SK-N-SH (cell line): ENCODE results near the gene TTYH3. TPM values are rescaled to one million over a fixed set of nuclear protein-coding genes. Genes with fewer than 3 reads are reported as not detected.

Source experiments
- CTCF ChIA-PET: fragments of 300-600, 350-600 bp; formaldehyde crosslinking; extraction: SDS; loops from one replicate; lab custom pipeline; 2021; lab: Yijun Ruan, JAX
- POLR2A ChIA-PET: fragments of 350-600 bp; sonication (Branson Sonifier 250); formaldehyde crosslinking; extraction: SDS; loops from one replicate; lab custom pipeline; 2020; ENCODE audit warnings: antibody characterized with exemption, inconsistent platforms; lab: Yijun Ruan, JAX
- DNase-seq: peaks from one replicate; pipeline ENCODE4 v3.0.0; 2012
- H2AFZ ChIP-seq: fragments of 200-600 bp; sonication (generic); 2 replicates; pipeline ENCODE4 v1.8.1; 2016; ENCODE audit warnings: antibody characterized with exemption, mild to moderate bottlenecking, low read depth
- H3F3A ChIP-seq: fragments of 200-600 bp; sonication (generic); replicated peaks from 2 replicates; pipeline ENCODE3; 2016; ENCODE audit warnings: antibody characterized with exemption, mild to moderate bottlenecking; ENCODE audit not compliant: insufficient read depth
- H3K27ac ChIP-seq, 2 experiments: fragments of 200-500 bp in 1 of 2; fragments of 200-600 bp in 1 of 2; sonication (Bioruptor generic) in 1 of 2; sonication (generic), shearing (Covaris generic) in 1 of 2; 2 replicates each; pipeline versions ENCODE4 v1.5.1 to v1.6.1; 2014 to 2016; ENCODE audit warnings: low read depth in 2 of 2, inconsistent platforms in 1 of 2, low read length in 1 of 2, mild to moderate bottlenecking in 1 of 2, mixed read lengths in 1 of 2
- H3K27me3 ChIP-seq: fragments of 200-600 bp; sonication (generic), shearing (Covaris generic); 2 replicates; pipeline ENCODE4 v1.6.1; 2016; ENCODE audit warnings: mixed run types; ENCODE audit not compliant: insufficient read depth
- H3K36me3 ChIP-seq, 2 experiments: fragments of 200-500 bp in 1 of 2; fragments of 200-600 bp in 1 of 2; sonication (Bioruptor generic) in 1 of 2; sonication (generic) in 1 of 2; replicated peaks in 1 of 2; 2 replicates each; pipeline versions ENCODE3 to v1.5.1; 2014 to 2016; ENCODE audit warnings: low read length in 1 of 2, mild to moderate bottlenecking in 1 of 2; ENCODE audit not compliant: insufficient read depth in 2 of 2, control insufficient read depth in 1 of 2
- H3K4me1 ChIP-seq, 2 experiments: fragments of 200-500 bp in 1 of 2; fragments of 200-600 bp in 1 of 2; sonication (Bioruptor generic) in 1 of 2; sonication (generic), shearing (Covaris generic) in 1 of 2; 2 replicates each; pipeline versions ENCODE4 v1.5.1 to v1.6.1; 2014 to 2016; ENCODE audit warnings: low read depth in 1 of 2, low read length in 1 of 2, mixed run types in 1 of 2; ENCODE audit not compliant: insufficient read depth in 2 of 2, control insufficient read depth in 1 of 2
- H3K4me2 ChIP-seq: fragments of 200-600 bp; sonication (generic), shearing (Covaris generic); 2 replicates; pipeline ENCODE4 v1.6.1; 2017; ENCODE audit warnings: mixed run types
- H3K4me3 ChIP-seq, 2 experiments: fragments of 200-500 bp in 1 of 2; fragments of 200-600 bp in 1 of 2; sonication (Bioruptor generic) in 1 of 2; sonication (generic), shearing (Covaris generic) in 1 of 2; 2 replicates each; pipeline versions ENCODE4 v1.5.1 to v1.8.1; 2014 to 2016; ENCODE audit warnings: low read depth in 2 of 2, inconsistent platforms in 1 of 2, low read length in 1 of 2, mild to moderate bottlenecking in 1 of 2, mixed read lengths in 1 of 2, moderate library complexity in 1 of 2
- H3K79me2 ChIP-seq: fragments of 200-600 bp; sonication (generic); 2 replicates; pipeline ENCODE4 v1.8.1; 2017; ENCODE audit warnings: mild to moderate bottlenecking; ENCODE audit not compliant: insufficient read depth
- H3K9ac ChIP-seq: fragments of 200-600 bp; sonication (generic); 2 replicates; pipeline ENCODE4 v1.6.1; 2017; ENCODE audit warnings: mixed run types
- H3K9me2 ChIP-seq: fragments of 200-600 bp; sonication (generic); 2 replicates; pipeline ENCODE4 v1.6.1; 2017; ENCODE audit warnings: mixed run types
- H3K9me3 ChIP-seq: fragments of 200-600 bp; sonication (generic); 2 replicates; pipeline ENCODE4 v1.6.1; 2017; ENCODE audit warnings: mixed run types, mild to moderate bottlenecking, moderate library complexity
- H4K20me1 ChIP-seq: fragments of 200-600 bp; sonication (generic); 2 replicates; pipeline ENCODE4 v1.6.1; 2017; ENCODE audit warnings: mild to moderate bottlenecking, mixed run types; ENCODE audit not compliant: insufficient read depth
- ELF1 ChIP-seq: IDR thresholded peaks from 2 replicates; pipeline ENCODE4 v1.4.0; 2012
- EP300 ChIP-seq, 2 experiments: IDR thresholded peaks; 2 replicates each; pipeline versions ENCODE4 v1.4.0 to v1.6.1; 2012; ENCODE audit warnings: borderline replicate concordance in 1 of 2, low read depth in 1 of 2, low read length in 1 of 2
- FOSL2 ChIP-seq: IDR thresholded peaks from 2 replicates; pipeline ENCODE4 v1.4.0; 2012; ENCODE audit warnings: low read depth, mild to moderate bottlenecking, moderate library complexity, borderline replicate concordance
- FOXJ3 ChIP-seq: sonication (generic); formaldehyde crosslinking; IDR thresholded peaks from 2 replicates; pipeline ENCODE4 v1.5.1; 2020; ENCODE audit warnings: mild to moderate bottlenecking, missing genetic modification reagents
- FOXM1 ChIP-seq: IDR thresholded peaks from 2 replicates; pipeline ENCODE4 v1.4.0; 2012; ENCODE audit warnings: low read depth, mild to moderate bottlenecking
- GATA2 ChIP-seq: sonication (generic); formaldehyde crosslinking; IDR thresholded peaks from 2 replicates; pipeline ENCODE4 v1.5.0; 2020; ENCODE audit warnings: mild to moderate bottlenecking, missing genetic modification reagents
- JUND ChIP-seq: IDR thresholded peaks from 2 replicates; pipeline ENCODE4 v1.4.0; 2012
- MEF2A ChIP-seq: IDR thresholded peaks from 2 replicates; pipeline ENCODE4 v1.4.0; 2012; ENCODE audit warnings: low read depth, borderline replicate concordance
- POLR2AphosphoS5 ChIP-seq: IDR thresholded peaks from 2 replicates; pipeline ENCODE4 v1.6.1; 2012; ENCODE audit warnings: low read depth, low read length
- RAD21 ChIP-seq: IDR thresholded peaks from 2 replicates; pipeline ENCODE4 v1.6.1; 2012; ENCODE audit warnings: mild to moderate bottlenecking, low read length
- RXRA ChIP-seq: IDR thresholded peaks from 2 replicates; pipeline ENCODE4 v1.4.0; 2012; ENCODE audit warnings: low read depth, mild to moderate bottlenecking, borderline replicate concordance
- SMC3 ChIP-seq: IDR thresholded peaks from 2 replicates; pipeline ENCODE4 v1.6.1; 2012; ENCODE audit warnings: low read depth, low read length, improper control_type of control experiment
- TAF1 ChIP-seq: IDR thresholded peaks from 2 replicates; pipeline ENCODE4 v1.6.1; 2012; ENCODE audit warnings: low read depth, mild to moderate bottlenecking, low read length, moderate library complexity, borderline replicate concordance
- TEAD4 ChIP-seq: IDR thresholded peaks from 2 replicates; pipeline ENCODE4 v1.4.0; 2012; ENCODE audit warnings: mild to moderate bottlenecking, borderline replicate concordance; ENCODE audit not compliant: insufficient read depth
- WGBS: methylation state at CpG from one replicate; pipeline ENCODE4 v1.1.6; 2017; ENCODE audit warnings: low lambda C conversion rate; 5-methylcytosine and 5-hydroxymethylcytosine counted together
- polyA plus RNA-seq, 3 experiments: library from polyadenylated mRNA; depleted of rRNA; stranded (reverse); fragments of >200 nt; gene quantifications; 2 replicates each; pipeline ENCODE4 v1.2.3, GENCODE V29; 2012
- TF ChIP-seq, protein P1 (sequence below): IDR thresholded peaks from 2 replicates; pipeline ENCODE4 v1.4.0; 2012; ENCODE audit warnings: low read depth
- TF ChIP-seq, protein P2 (sequence below): IDR thresholded peaks from 2 replicates; pipeline ENCODE4 v1.4.0; 2012; ENCODE audit warnings: low read depth, borderline replicate concordance
- TF ChIP-seq, protein P3 (sequence below): fragments of 150-350 bp; IDR thresholded peaks from 2 replicates; pipeline ENCODE4 v1.6.1; 2017; ENCODE audit warnings: antibody characterized with exemption, low read length, low read depth, borderline replicate concordance
- TF ChIP-seq, protein P4 (sequence below): fragments of 200-600 bp; sonication (generic); IDR thresholded peaks from 2 replicates; pipeline ENCODE4 v1.6.1; 2017; ENCODE audit warnings: antibody characterized with exemption, mild to moderate bottlenecking, moderate library complexity

The TTYH3 gene
- polyA plus RNA-seq, 1 of the 3 experiments (the other 2 are of a cell fraction): 105 TPM

DNA sequence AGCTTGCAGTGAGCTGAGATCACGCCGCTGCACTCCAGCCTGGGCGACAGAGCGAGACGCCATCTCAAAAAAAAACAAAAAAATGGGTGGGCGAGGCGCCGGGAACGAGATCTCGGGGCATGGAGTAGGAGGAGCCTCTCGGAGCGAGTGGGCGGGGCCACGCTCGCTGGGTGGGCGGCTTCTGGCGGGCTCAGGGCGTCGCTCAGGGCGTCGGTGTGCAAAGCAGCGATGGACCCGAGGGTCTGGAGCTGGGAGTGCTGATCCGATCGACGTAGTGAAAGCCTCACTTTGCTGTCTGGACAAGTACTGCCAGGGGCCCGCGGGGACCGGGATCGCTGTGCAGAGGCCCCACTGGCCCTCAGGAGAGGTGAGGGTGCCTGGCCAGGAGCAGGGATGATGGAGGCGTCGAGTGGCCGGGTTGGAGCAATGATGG lies 33.6 kb downstream of the TTYH3 start:
- ChIA-PET CTCF (interaction anchor here (0.7 to 11.5 kb wide), 13 partner anchors 9 to 214 kb away, joined by 3 to 204 read pairs (median 3); partner anchors contain the start of gene AMZ1), POLR2A (no interaction called here)
- Histone ChIP-seq H3K27ac (no peak overlapping the region), H4K20me1 (peaks cover 21% of the 10 kb centered on the region; the same call in 1 of the 2 replicates), H3K27me3 (no peaks in the 10 kb centered on the region), H3F3A (peaks cover 3% of the 10 kb centered on the region), H3K9me3 (no peaks in the 10 kb centered on the region), H3K36me3 (peaks cover 6 to 34% of the 10 kb centered on the region in 2 experiments), H3K9ac (no peak overlapping the region), H3K4me3 (no peak overlapping the region), H3K4me1 (peaks cover 0 to 39% of the 10 kb centered on the region in 2 experiments; a peak in 1 of 4 replicates), H3K4me2 (no peak overlapping the region), H3K9me2 (no peaks in the 10 kb centered on the region), H2AFZ (no peak overlapping the region), H3K79me2 (no peaks in the 10 kb centered on the region)
- TF ChIP-seq, protein P1, sequence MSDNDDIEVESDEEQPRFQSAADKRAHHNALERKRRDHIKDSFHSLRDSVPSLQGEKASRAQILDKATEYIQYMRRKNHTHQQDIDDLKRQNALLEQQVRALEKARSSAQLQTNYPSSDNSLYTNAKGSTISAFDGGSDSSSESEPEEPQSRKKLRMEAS: no peak
- TF ChIP-seq POLR2AphosphoS5 (peak; percentile 10; the same call in 1 of the 2 replicates), FOXM1 (no peak), ELF1 (no peak), EP300 (IDR thresholded peaks at IDR 0.05; ENCODE audit: borderline replicate concordance in 1 of 2, low read depth in 1 of 2, low read length in 1 of 2) (no peak)
- 81% methylated on average over 30 of the region's 33 CpGs for WGBS
- DNase-seq: no peak

DNA sequence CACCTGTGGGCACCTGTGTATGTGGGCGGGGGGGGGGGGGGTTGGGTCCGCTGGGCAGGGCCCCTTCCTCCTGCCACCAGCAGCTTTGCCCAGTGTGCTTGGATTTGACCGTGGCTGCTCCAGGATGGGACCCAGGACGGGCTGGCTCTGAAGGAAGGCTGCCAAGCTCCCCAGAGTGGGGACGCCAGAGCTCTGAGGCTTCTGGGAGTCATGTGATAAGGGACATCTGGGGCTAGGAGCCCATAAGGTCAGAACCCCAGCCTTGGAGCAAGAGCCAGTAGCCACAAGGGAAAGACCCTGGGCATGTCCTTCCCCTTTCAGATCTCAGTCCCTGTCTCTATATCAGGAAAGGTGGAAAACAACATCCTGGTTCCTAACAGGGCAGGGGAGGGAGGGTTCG lies 34.4 kb downstream of the TTYH3 start:
- POLR2A ChIA-PET: no interaction called here

More for the DNA sequence above, 34.4 kb downstream of the TTYH3 start:
- DNase-seq: no peak
- Histone ChIP-seq H3F3A (peaks cover 3% of the 10 kb centered on the region), H3K27ac (no peak overlapping the region), H3K9me3 (no peaks in the 10 kb centered on the region), H3K4me1 (peaks cover 0 to 33% of the 10 kb centered on the region in 2 experiments; a peak in 1 of 4 replicates), H4K20me1 (peaks cover 14% of the 10 kb centered on the region; the same call in 1 of the 2 replicates), H3K4me2 (no peak overlapping the region), H3K27me3 (no peaks in the 10 kb centered on the region), H3K79me2 (no peaks in the 10 kb centered on the region), H3K36me3 (peaks cover 6 to 27% of the 10 kb centered on the region in 2 experiments), H2AFZ (no peak overlapping the region), H3K4me3 (no peak overlapping the region), H3K9ac (no peak overlapping the region), H3K9me2 (no peaks in the 10 kb centered on the region)
- WGBS: 72% methylated on average over 5 of the region's 6 CpGs
- TF ChIP-seq GATA2 (CRISPR knock-in tag): no peak
- TF ChIP-seq TAF1: no peak
- TF ChIP-seq, protein P2, sequence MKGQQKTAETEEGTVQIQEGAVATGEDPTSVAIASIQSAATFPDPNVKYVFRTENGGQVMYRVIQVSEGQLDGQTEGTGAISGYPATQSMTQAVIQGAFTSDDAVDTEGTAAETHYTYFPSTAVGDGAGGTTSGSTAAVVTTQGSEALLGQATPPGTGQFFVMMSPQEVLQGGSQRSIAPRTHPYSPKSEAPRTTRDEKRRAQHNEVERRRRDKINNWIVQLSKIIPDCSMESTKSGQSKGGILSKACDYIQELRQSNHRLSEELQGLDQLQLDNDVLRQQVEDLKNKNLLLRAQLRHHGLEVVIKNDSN: no peak
- TF ChIP-seq TEAD4: no peak
- TF ChIP-seq, protein P3, sequence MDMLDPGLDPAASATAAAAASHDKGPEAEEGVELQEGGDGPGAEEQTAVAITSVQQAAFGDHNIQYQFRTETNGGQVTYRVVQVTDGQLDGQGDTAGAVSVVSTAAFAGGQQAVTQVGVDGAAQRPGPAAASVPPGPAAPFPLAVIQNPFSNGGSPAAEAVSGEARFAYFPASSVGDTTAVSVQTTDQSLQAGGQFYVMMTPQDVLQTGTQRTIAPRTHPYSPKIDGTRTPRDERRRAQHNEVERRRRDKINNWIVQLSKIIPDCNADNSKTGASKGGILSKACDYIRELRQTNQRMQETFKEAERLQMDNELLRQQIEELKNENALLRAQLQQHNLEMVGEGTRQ: no peak
- TF ChIP-seq POLR2AphosphoS5: no peak
- TF ChIP-seq FOSL2: no peak
- TF ChIP-seq EP300 (IDR thresholded peaks at IDR 0.05; ENCODE audit: borderline replicate concordance in 1 of 2, low read depth in 1 of 2, low read length in 1 of 2): no peak
- TF ChIP-seq RXRA: no peak
- TF ChIP-seq RAD21: no peak
- no peak for TF ChIP-seq FOXJ3
- TF ChIP-seq MEF2A: no peak
- TF ChIP-seq SMC3: no peak
- TF ChIP-seq JUND: no peak
- TF ChIP-seq, protein P4, sequence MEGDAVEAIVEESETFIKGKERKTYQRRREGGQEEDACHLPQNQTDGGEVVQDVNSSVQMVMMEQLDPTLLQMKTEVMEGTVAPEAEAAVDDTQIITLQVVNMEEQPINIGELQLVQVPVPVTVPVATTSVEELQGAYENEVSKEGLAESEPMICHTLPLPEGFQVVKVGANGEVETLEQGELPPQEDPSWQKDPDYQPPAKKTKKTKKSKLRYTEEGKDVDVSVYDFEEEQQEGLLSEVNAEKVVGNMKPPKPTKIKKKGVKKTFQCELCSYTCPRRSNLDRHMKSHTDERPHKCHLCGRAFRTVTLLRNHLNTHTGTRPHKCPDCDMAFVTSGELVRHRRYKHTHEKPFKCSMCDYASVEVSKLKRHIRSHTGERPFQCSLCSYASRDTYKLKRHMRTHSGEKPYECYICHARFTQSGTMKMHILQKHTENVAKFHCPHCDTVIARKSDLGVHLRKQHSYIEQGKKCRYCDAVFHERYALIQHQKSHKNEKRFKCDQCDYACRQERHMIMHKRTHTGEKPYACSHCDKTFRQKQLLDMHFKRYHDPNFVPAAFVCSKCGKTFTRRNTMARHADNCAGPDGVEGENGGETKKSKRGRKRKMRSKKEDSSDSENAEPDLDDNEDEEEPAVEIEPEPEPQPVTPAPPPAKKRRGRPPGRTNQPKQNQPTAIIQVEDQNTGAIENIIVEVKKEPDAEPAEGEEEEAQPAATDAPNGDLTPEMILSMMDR: no peak
- TF ChIP-seq, protein P1: no peak
- TF ChIP-seq, all 33 proteins: peak for 0
- CTCF ChIA-PET: interaction anchor here (0.8 to 11.5 kb wide), 12 partner anchors 9 to 215 kb away, joined by 3 to 204 read pairs (median 3); partner anchors contain the start of gene AMZ1
